GM12878 (cell line): Measurements from ENCODE around the gene PSMD8. TPM values are rescaled to one million over a fixed set of nuclear protein-coding genes. Genes with fewer than 3 reads are reported as not detected.

ENCODE experiments used
- ATAC-seq: fragments of 200-7000 bp; cut with Tn5 transposase; 3 replicates; pipeline ENCODE4 v1.9.1; 2020; ENCODE audit warnings: mild to moderate bottlenecking, moderate library complexity
- BruUV-seq: library from RNA; stranded (reverse); fragments of 400-500 nt; replicated peaks from 2 replicates; lab custom pipeline; 2021; lab: Mats Ljungman, UMichigan
- CTCF ChIA-PET: fragments of 300-600 bp; sonication (Branson Sonifier 250); formaldehyde crosslinking; extraction: SDS; loops from one replicate; lab custom pipeline; 2021; ENCODE audit warnings: inconsistent platforms; lab: Yijun Ruan, JAX
- POLR2A ChIA-PET: fragments of 350-600 bp; formaldehyde crosslinking; extraction: SDS; loops from one replicate; lab custom pipeline; 2021; ENCODE audit warnings: inconsistent platforms; lab: Charles Lee
- RAD21 ChIA-PET: fragments of 300-600 bp; sonication (Branson Sonifier 250); formaldehyde crosslinking; loops from one replicate; lab custom pipeline; 2023; ENCODE audit warnings: antibody characterized with exemption; ENCODE audit not compliant: unreplicated experiment; lab: Charles Lee
- SMC1A ChIA-PET: fragments of 300-600 bp; sonication (Branson Sonifier 250); formaldehyde crosslinking; loops from one replicate; lab custom pipeline; 2023; ENCODE audit not compliant: unreplicated experiment, uncharacterized antibody; lab: Charles Lee
- DNase-seq: peaks from one replicate; pipeline ENCODE4 v3.0.0-alpha.2; 2011; ENCODE audit warnings: low read depth, low spot score
- FAIRE-seq: peaks from 3 replicates; lab custom pipeline; 2011; peaks lifted over from hg19 to GRCh38; lab: Jason Lieb, UNC
- H2AFZ ChIP-seq: 2 replicates; pipeline ENCODE4 v1.6.0; 2011; ENCODE audit warnings: low read depth, low read length, control low read depth; ENCODE audit not compliant: control insufficient read depth
- H3K27ac ChIP-seq: 2 replicates; pipeline ENCODE4 v1.5.1; 2011; ENCODE audit warnings: control low read depth; ENCODE audit not compliant: control insufficient read depth, insufficient read depth
- H3K27me3 ChIP-seq, 2 experiments: replicated peaks in 1 of 2; 2 replicates each; pipeline versions ENCODE4 v1.6.0 to v1.6.1; 2011; ENCODE audit warnings: low read length in 1 of 2; ENCODE audit not compliant: control insufficient read depth in 2 of 2, insufficient read depth in 2 of 2
- H3K36me3 ChIP-seq, 2 experiments: 2 replicates each; pipeline ENCODE4 v1.5.1; 2011; ENCODE audit warnings: low read length in 1 of 2; ENCODE audit not compliant: control insufficient read depth in 2 of 2, insufficient read depth in 2 of 2
- H3K4me1 ChIP-seq: 2 replicates; pipeline ENCODE4 v1.6.1; 2011; ENCODE audit warnings: mild to moderate bottlenecking, low read length, moderate library complexity, mixed read lengths; ENCODE audit not compliant: control insufficient read depth, insufficient read depth
- H3K4me2 ChIP-seq: 2 replicates; pipeline ENCODE4 v1.6.0; 2011; ENCODE audit warnings: control low read depth; ENCODE audit not compliant: control insufficient read depth, insufficient read depth
- H3K4me3 ChIP-seq: fragments of 200-600 bp; sonication (generic); 2 replicates; pipeline ENCODE4 v1.5.1; 2016
- H3K79me2 ChIP-seq: 2 replicates; pipeline ENCODE4 v1.6.0; 2011; ENCODE audit warnings: low read length; ENCODE audit not compliant: control insufficient read depth, insufficient read depth
- H3K9ac ChIP-seq: 2 replicates; pipeline ENCODE4 v1.8.0; 2011; ENCODE audit warnings: low read length, control low read depth, mixed read lengths; ENCODE audit not compliant: control insufficient read depth, insufficient read depth
- H3K9me3 ChIP-seq: replicated peaks from 3 replicates; pipeline ENCODE4 v1.5.1; 2011; ENCODE audit warnings: mild to moderate bottlenecking, low read length; ENCODE audit not compliant: control insufficient read depth, insufficient read depth
- H4K20me1 ChIP-seq: 2 replicates; pipeline ENCODE4 v1.6.0; 2011; ENCODE audit not compliant: control insufficient read depth, insufficient read depth
- CHD2 ChIP-seq: IDR thresholded peaks from 2 replicates; pipeline ENCODE4 v1.6.1; 2011; ENCODE audit warnings: low read depth, low read length, improper control_type of control experiment, borderline replicate concordance
- CHD4 ChIP-seq: fragments of 200-600 bp; sonication (generic); IDR thresholded peaks from 2 replicates; pipeline ENCODE4 v1.6.1; 2016; ENCODE audit warnings: mild to moderate bottlenecking
- EP300 ChIP-seq, 2 experiments: fragments of 150-350 bp in 1 of 2; IDR thresholded peaks; 2 replicates each; pipeline ENCODE4 v1.6.1; 2011 to 2012; ENCODE audit warnings: low read depth in 2 of 2, low read length in 2 of 2, borderline replicate concordance in 1 of 2, improper control_type of control experiment in 1 of 2, inconsistent platforms in 1 of 2; ENCODE audit not compliant: control insufficient read depth in 1 of 2
- KDM1A ChIP-seq: fragments of 200-600 bp; sonication (generic); IDR thresholded peaks from 2 replicates; pipeline ENCODE4 v1.6.1; 2016; ENCODE audit warnings: borderline replicate concordance
- MTA2 ChIP-seq: fragments of 450-650 bp; IDR thresholded peaks from 2 replicates; pipeline ENCODE4 v1.6.1; 2016; ENCODE audit warnings: low read depth, mild to moderate bottlenecking, moderate library complexity
- RBBP5 ChIP-seq: fragments of 200-600 bp; sonication (generic); conservative IDR thresholded peaks from 2 replicates; pipeline ENCODE4 v1.6.1; 2016
- RCOR1 ChIP-seq: conservative IDR thresholded peaks from 2 replicates; pipeline ENCODE4 v1.6.1; 2012; ENCODE audit warnings: low read depth, low read length, improper control_type of control experiment
- STAT3 ChIP-seq: IDR thresholded peaks from 2 replicates; pipeline ENCODE4 v1.6.1; 2011; ENCODE audit warnings: low read depth, low read length, improper control_type of control experiment
- SUPT20H ChIP-seq: IDR thresholded peaks from 2 replicates; pipeline ENCODE4 v1.6.1; 2011; ENCODE audit warnings: low read depth, mild to moderate bottlenecking, low read length, moderate library complexity, borderline replicate concordance; ENCODE audit not compliant: control insufficient read depth
- WRNIP1 ChIP-seq: IDR thresholded peaks from 2 replicates; pipeline ENCODE4 v1.6.1; 2011; ENCODE audit warnings: low read depth, low read length, improper control_type of control experiment, borderline replicate concordance
- ZNF687 ChIP-seq: fragments of 450-650 bp; IDR thresholded peaks from 2 replicates; pipeline ENCODE4 v1.6.1; 2017; ENCODE audit warnings: mild to moderate bottlenecking, moderate library complexity
- whole genome bisulfite sequencing: methylation state at CpG from one replicate; pipeline ENCODE4 v1.1.6; 2016; ENCODE audit warnings: low lambda C conversion rate; ENCODE audit not compliant: insufficient replicate concordance, insufficient coverage; ENCODE audit errors: missing lambda C conversion rate; 5-methylcytosine and 5-hydroxymethylcytosine counted together
- in situ Hi-C: fragments of 300-500 bp; cut with MboI; formaldehyde crosslinking; loops from 9 replicates; pipeline ENCODE4 v1.14.3; 2018; ENCODE audit warnings: mixed read lengths
- intact Hi-C: fragments of 100-400 bp; cut with micrococcal nuclease; formaldehyde crosslinking; loops from one replicate; pipeline ENCODE4 v1.14.2; 2022; ENCODE audit not compliant: unreplicated experiment
- polyA plus RNA-seq, 11 experiments: library from polyadenylated mRNA; depleted of rRNA in 4 of 11; unstranded in 6 of 11; stranded (reverse) in 5 of 11; fragments of >200 nt; fragmentation: Nextera tagmentation in 4 of 11; fragmentation: Illumina TruSeq in 1 of 11; extraction: Ambion mirVana in 4 of 11; extraction: Trizol in 1 of 11; gene quantifications; 1 replicate in 1 of 11; 2 replicates in 10 of 11; pipeline versions ENCODE4 v1.2.1 to v1.2.3, GENCODE V29; 2011 to 2016; ENCODE audit warnings: inconsistent platforms in 2 of 11, missing spikeins in 2 of 11, low read depth in 1 of 11
- total RNA-seq, 4 experiments: library from RNA; depleted of rRNA in 3 of 4; stranded (reverse); fragments of >200 nt in 3 of 4; fragmentation: Illumina TruSeq in 1 of 4; extraction: Trizol in 1 of 4; gene quantifications; 2 replicates each; pipeline versions ENCODE4 v1.2.1 to v1.2.3, GENCODE V29; 2013 to 2021
- TF ChIP-seq, protein P1 (sequence below): fragments of 450-650 bp; IDR thresholded peaks from 2 replicates; pipeline ENCODE4 v1.6.1; 2017; ENCODE audit warnings: antibody characterized with exemption, mild to moderate bottlenecking, moderate library complexity
- TF ChIP-seq, protein P2 (sequence below): fragments of 450-650 bp; formaldehyde crosslinking; IDR thresholded peaks from 2 replicates; pipeline ENCODE4 v1.4.0; 2022; ENCODE audit warnings: mild to moderate bottlenecking, moderate library complexity

PSMD8 gene
- total and polyA plus RNA-seq, 10 of the 15 experiments (the other 5 are each of a cell fraction or from before 2014, with no cell fraction given): 81.2 to 409 (median 268) TPM

DNA sequence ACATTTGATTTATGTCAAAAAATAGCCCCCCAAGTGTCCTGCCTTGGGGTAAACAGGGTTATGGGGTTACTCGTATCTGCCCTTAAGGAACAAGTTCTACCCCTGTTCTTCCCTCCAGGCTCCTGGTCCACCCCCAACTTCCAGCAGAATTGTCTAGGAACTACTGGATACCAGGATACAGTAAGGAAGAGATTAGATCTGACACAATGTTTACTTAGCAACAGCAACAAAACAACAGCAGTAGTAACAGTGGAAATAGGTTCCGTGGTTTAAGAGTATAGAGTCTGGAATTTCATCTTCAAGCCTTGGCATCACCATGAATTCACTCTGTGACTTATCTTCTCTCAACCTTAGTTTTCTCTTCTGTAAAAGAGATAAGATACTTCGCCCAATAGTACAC, 26.8 kb downstream of the PSMD8 start:
- in situ Hi-C loops: loop anchor here (25.0 kb wide), 1 partner anchor 236 kb away; the partner anchor contains the start of gene ACTN4
- no peak for FAIRE-seq
- Histone ChIP-seq H3K4me2 (no peak overlapping the region), H3K9me3 (no peaks in the 10 kb centered on the region), H3K27me3 (peaks cover 0 to 3% of the 10 kb centered on the region in 2 experiments; a peak in 2 of 4 replicates), H4K20me1 (no peaks in the 10 kb centered on the region), H3K4me3 (no peak overlapping the region), H3K4me1 (no peaks in the 10 kb centered on the region), H3K36me3 (no peaks in the 10 kb centered on the region), H3K9ac (no peak overlapping the region), H2AFZ (no peak overlapping the region), H3K79me2 (no peaks in the 10 kb centered on the region), H3K27ac (no peak overlapping the region)
- ATAC-seq: no peak
- RAD21 ChIA-PET: no interaction called here
- POLR2A ChIA-PET: interaction anchor here (2.7 kb wide), 1 partner anchor 27 kb away, joined by 13 read pairs; the partner anchor contains the start of gene PSMD8
- SMC1A ChIA-PET: interaction anchor here (2.8 kb wide), 1 partner anchor 529 kb away, joined by 18 read pairs; the partner anchor contains the start of genes MRPS12 and SARS2
- CTCF ChIA-PET: interaction anchor here (1.0 to 1.9 kb wide), 2 partner anchors 487 to 529 kb away, joined by 3 read pairs; partner anchors contain the start of genes MRPS12 and SARS2
- intact Hi-C loops: loop anchor here (5.0 kb wide), 3 partner anchors 106 to 531 kb away; partner anchors contain the start of genes MRPS12 and SARS2
- WGBS: 38% methylated on average over 3 of the region's 3 CpGs
- DNase-seq: no peak
- BruUV-seq: no TSS peak
- TF ChIP-seq RBBP5 (no peak), SUPT20H (no peak), CHD2 (no peak), MTA2 (no peak), WRNIP1 (no peak), CHD4 (no peak), KDM1A (no peak), STAT3 (no peak), EP300 (IDR thresholded peaks at IDR 0.05; ENCODE audit: borderline replicate concordance in 1 of 2, control insufficient read depth in 1 of 2, low read depth in 2 of 2, low read length in 2 of 2) (no peak), RCOR1 (no peak), ZNF687 (no peak)
- TF ChIP-seq, protein P1, sequence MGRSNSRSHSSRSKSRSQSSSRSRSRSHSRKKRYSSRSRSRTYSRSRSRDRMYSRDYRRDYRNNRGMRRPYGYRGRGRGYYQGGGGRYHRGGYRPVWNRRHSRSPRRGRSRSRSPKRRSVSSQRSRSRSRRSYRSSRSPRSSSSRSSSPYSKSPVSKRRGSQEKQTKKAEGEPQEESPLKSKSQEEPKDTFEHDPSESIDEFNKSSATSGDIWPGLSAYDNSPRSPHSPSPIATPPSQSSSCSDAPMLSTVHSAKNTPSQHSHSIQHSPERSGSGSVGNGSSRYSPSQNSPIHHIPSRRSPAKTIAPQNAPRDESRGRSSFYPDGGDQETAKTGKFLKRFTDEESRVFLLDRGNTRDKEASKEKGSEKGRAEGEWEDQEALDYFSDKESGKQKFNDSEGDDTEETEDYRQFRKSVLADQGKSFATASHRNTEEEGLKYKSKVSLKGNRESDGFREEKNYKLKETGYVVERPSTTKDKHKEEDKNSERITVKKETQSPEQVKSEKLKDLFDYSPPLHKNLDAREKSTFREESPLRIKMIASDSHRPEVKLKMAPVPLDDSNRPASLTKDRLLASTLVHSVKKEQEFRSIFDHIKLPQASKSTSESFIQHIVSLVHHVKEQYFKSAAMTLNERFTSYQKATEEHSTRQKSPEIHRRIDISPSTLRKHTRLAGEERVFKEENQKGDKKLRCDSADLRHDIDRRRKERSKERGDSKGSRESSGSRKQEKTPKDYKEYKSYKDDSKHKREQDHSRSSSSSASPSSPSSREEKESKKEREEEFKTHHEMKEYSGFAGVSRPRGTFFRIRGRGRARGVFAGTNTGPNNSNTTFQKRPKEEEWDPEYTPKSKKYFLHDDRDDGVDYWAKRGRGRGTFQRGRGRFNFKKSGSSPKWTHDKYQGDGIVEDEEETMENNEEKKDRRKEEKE: no peak
- TF ChIP-seq, protein P2, sequence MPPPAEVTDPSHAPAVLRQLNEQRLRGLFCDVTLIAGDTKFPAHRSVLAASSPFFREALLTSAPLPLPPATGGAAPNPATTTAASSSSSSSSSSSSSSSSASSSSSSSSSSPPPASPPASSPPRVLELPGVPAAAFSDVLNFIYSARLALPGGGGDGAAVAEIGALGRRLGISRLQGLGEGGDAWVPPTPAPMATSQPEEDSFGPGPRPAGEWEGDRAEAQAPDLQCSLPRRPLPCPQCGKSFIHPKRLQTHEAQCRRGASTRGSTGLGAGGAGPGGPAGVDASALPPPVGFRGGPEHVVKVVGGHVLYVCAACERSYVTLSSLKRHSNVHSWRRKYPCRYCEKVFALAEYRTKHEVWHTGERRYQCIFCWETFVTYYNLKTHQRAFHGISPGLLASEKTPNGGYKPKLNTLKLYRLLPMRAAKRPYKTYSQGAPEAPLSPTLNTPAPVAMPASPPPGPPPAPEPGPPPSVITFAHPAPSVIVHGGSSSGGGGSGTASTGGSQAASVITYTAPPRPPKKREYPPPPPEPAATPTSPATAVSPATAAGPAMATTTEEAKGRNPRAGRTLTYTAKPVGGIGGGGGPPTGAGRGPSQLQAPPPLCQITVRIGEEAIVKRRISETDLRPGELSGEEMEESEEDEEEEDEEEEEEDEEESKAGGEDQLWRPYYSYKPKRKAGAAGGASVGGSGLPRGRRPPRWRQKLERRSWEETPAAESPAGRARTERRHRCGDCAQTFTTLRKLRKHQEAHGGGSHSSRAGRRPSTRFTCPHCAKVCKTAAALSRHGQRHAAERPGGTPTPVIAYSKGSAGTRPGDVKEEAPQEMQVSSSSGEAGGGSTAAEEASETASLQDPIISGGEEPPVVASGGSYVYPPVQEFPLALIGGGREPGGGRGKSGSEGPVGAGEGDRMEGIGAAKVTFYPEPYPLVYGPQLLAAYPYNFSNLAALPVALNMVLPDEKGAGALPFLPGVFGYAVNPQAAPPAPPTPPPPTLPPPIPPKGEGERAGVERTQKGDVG: no peak
